T-cell (primary cell): ENCODE results near the gene FAM117B. TPM values are rescaled to one million over a fixed set of nuclear protein-coding genes. Genes with fewer than 3 reads are reported as not detected.

ENCODE experiments used
- ATAC-seq, 4 experiments: fragments of 200-7000 bp in 3 of 4; fragments of 150-1000 bp in 1 of 4; cut with Tn5 transposase; replicated peaks in 1 of 4; 1 replicate in 3 of 4; 2 replicates in 1 of 4; pipeline ENCODE4 v1.10.0; 2021; ENCODE audit warnings: moderate library complexity in 3 of 4, mild to moderate bottlenecking in 2 of 4, moderate number of reproducible peaks in 1 of 4
- CTCF ChIA-PET, 2 donors: fragments of 300-600 bp; sonication (Branson Sonifier 250); formaldehyde crosslinking; loops; one replicate each; lab custom pipeline; 2022; ENCODE audit warnings: antibody characterized with exemption in 2 of 2; lab: Charles Lee
- POLR2A ChIA-PET, 2 donors: fragments of 300-600 bp; sonication (Branson Sonifier 250); formaldehyde crosslinking; loops; one replicate each; lab custom pipeline; 2022; ENCODE audit warnings: antibody characterized with exemption in 2 of 2; lab: Charles Lee
- DNase-seq, 35 experiments: peaks; one replicate each; pipeline versions ENCODE4 v3.0.0 to v3.0.0-alpha.2; 2013 to 2023
- H3K27ac ChIP-seq: one replicate; pipeline ENCODE4 v1.5.1; 2013; ENCODE audit warnings: low read length
- H3K27me3 ChIP-seq, 2 experiments: replicated peaks in 1 of 2; 1 replicate in 1 of 2; 2 replicates in 1 of 2; pipeline versions ENCODE4 v1.6.1 to v1.7.0; 2013; ENCODE audit warnings: low read length in 1 of 2, mixed read lengths in 1 of 2; ENCODE audit not compliant: control insufficient read depth in 2 of 2, insufficient read depth in 2 of 2; ENCODE audit errors: extremely low read depth in 1 of 2
- H3K36me3 ChIP-seq, 2 donors: 1 replicate in 1 of 2; 2 replicates in 1 of 2; pipeline versions ENCODE4 v1.6.1 to v1.7.0; 2013; ENCODE audit warnings: low read length in 1 of 2; ENCODE audit not compliant: control insufficient read depth in 2 of 2, insufficient read depth in 1 of 2; ENCODE audit errors: extremely low read depth in 1 of 2
- H3K4me1 ChIP-seq, 2 experiments: 1 replicate in 1 of 2; 2 replicates in 1 of 2; pipeline versions ENCODE4 v1.6.1 to v1.7.0; 2013; ENCODE audit warnings: low read length in 2 of 2, mixed read lengths in 1 of 2; ENCODE audit not compliant: insufficient read depth in 2 of 2, control insufficient read depth in 1 of 2; ENCODE audit errors: extremely low read depth in 1 of 2
- H3K4me3 ChIP-seq, 2 donors: 1 replicate in 1 of 2; 2 replicates in 1 of 2; pipeline versions ENCODE4 v1.5.1 to v1.7.0; 2013; ENCODE audit warnings: mild to moderate bottlenecking in 2 of 2, low read length in 1 of 2, moderate library complexity in 1 of 2; ENCODE audit not compliant: control insufficient read depth in 1 of 2; ENCODE audit errors: extremely low read depth in 1 of 2
- H3K9me3 ChIP-seq: 2 replicates; pipeline ENCODE4 v1.7.0; 2013
- H3K27ac Mint-ChIP-seq, 2 donors: one replicate each; pipeline ENCODE4 v1.8.0; 2020 to 2021; ENCODE audit warnings: mild to moderate bottlenecking in 2 of 2, mixed read lengths in 2 of 2
- H3K27me3 Mint-ChIP-seq, 2 donors: one replicate each; pipeline ENCODE4 v1.8.0; 2021 to 2022; ENCODE audit warnings: mixed read lengths in 2 of 2
- H3K36me3 Mint-ChIP-seq: one replicate; pipeline ENCODE4 v1.8.0; 2021; ENCODE audit warnings: mixed read lengths
- H3K4me1 Mint-ChIP-seq, 3 donors: one replicate each; pipeline ENCODE4 v1.8.0; 2020 to 2022; ENCODE audit warnings: mixed read lengths in 3 of 3, mild to moderate bottlenecking in 1 of 3
- H3K4me3 Mint-ChIP-seq, 3 donors: one replicate each; pipeline ENCODE4 v1.8.0; 2020 to 2022; ENCODE audit warnings: mild to moderate bottlenecking in 3 of 3, mixed read lengths in 3 of 3, moderate library complexity in 3 of 3
- H3K9me3 Mint-ChIP-seq, 3 donors: one replicate each; pipeline ENCODE4 v1.8.0; 2020 to 2022; ENCODE audit warnings: mixed read lengths in 3 of 3
- WGBS: methylation state at CpG from one replicate; pipeline ENCODE4 v1.1.5; 2013; ENCODE audit warnings: missing lambda C conversion rate; ENCODE audit not compliant: insufficient coverage; 5-methylcytosine and 5-hydroxymethylcytosine counted together
- total RNA-seq, 35 experiments: library from RNA in 6 of 35; stranded (reverse) in 6 of 35; fragments of 120-200 nt in 1 of 35; gene quantifications; one replicate each; pipeline versions ENCODE4 v1.2.1 to v1.2.4 and lab custom pipeline; 2013 to 2026

FAM117B gene
- total RNA-seq, 5 donors from 2014 or later (not counting 1 experiment from before 2014, with no cell fraction given) = 23.6 to 44.0 (median 28.4) TPM

DNA sequence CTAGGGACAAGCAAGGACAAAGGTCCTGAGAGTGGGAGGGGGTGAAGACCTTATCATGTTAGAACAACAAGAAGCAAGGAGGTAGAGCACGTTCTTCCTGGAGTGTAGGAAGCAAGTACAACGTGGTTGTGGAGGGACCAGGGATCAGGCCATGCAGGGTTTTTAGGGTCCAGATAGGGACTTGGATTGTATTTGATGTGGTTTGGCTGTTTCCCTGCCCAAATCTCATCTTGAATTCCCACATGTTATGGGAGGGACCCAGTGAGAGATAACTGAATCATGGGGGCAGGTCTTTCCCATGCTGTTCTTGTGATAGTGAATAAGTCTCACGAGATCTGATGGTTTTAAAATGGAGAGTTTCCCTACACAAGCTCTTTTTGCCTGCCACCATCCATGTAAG, 183.6 kb downstream of the FAM117B start:
- no peak for DNase-seq
- H3K4me3 Mint-ChIP-seq = no peak overlapping the region
- Histone ChIP-seq H3K27me3 (no peaks in the 10 kb centered on the region), H3K36me3 (no peaks in the 10 kb centered on the region), H3K27ac (no peak overlapping the region), H3K4me3 (no peak overlapping the region), H3K4me1 (no peaks in the 10 kb centered on the region), H3K9me3 (no peaks in the 10 kb centered on the region)
- H3K36me3 Mint-ChIP-seq = peaks cover 12% of the 10 kb centered on the region
- ChIA-PET POLR2A (no interaction called here), CTCF (no interaction called here)
- no peak overlapping the region for H3K27ac Mint-ChIP-seq
- WGBS = 91% methylated on average over 2 of the region's 3 CpGs
- ATAC-seq = no peak
- no peaks in the 10 kb centered on the region for H3K4me1 Mint-ChIP-seq
- H3K9me3 Mint-ChIP-seq = peaks cover 0 to 11% (median 7%) of the 10 kb centered on the region in 3 donors
- no peaks in the 10 kb centered on the region for H3K27me3 Mint-ChIP-seq

Other genes starting within 250 kb of the FAM117B start
- 1 to 10 TPM; 2.0 to 4.3 (median 2.5) TPM for gene ICA1L, start 236.8 kb downstream of the FAM117B start, total RNA-seq